OCI-LY3 (cell line): ENCODE results near the gene HACL1.

ENCODE experiments used
- EZH2phosphoT487 ChIP-seq: fragments of 200-600 bp; shearing (Covaris generic); IDR thresholded peaks from 2 replicates; pipeline ENCODE4 v1.6.1; 2018; ENCODE audit warnings: antibody characterized with exemption, mixed run types, low read depth
- TF ChIP-seq, protein P1 (sequence below): fragments of 200-600, 300-600 bp; sonication (generic); IDR thresholded peaks from 2 replicates; pipeline ENCODE4 v1.5.1; 2014; ENCODE audit warnings: antibody characterized with exemption, low read length, low read depth

DNA sequence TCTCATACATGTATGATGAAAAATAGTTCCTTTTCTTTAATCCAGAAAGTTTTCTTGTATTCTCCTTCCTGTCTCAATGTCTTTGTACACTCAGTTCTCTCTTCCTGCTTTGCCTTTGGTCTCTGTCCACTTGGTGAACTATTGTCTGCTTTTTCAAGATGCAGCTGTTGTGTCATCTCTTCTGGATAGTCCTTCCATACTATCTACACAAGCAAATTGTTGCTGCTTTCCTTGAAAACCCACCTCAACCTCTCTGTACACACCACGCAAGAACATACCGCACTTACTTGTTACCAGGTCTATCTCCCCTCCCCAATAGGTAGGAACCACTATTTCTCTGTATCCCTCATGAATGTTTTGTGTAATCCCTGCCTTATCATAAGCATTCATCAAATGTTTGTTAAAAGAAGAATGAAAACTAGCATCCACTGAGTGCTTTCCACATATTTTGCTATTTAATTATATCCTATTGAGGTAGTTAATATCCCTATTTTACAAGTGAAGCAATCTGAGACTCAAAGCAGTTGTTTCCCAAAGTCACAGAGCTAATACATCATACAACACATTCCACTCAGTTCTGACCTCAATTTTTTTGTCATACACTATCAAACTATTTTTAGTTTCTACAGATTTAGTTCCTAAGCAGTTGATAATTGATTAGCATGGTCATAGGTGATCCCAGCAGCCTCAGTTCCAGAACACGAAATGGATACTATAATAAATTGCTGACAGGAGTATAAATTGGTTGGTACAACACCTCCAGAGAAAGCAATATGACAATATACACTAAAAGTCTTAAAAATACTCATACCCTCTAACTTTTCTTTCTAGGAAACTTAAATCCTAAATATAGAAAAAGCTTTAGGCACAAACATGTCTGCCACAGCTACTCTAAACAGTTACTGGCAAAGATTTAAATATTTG lies 19.6 kb downstream of the HACL1 start:
- no peak for TF ChIP-seq EZH2phosphoT487
- TF ChIP-seq, protein P1, sequence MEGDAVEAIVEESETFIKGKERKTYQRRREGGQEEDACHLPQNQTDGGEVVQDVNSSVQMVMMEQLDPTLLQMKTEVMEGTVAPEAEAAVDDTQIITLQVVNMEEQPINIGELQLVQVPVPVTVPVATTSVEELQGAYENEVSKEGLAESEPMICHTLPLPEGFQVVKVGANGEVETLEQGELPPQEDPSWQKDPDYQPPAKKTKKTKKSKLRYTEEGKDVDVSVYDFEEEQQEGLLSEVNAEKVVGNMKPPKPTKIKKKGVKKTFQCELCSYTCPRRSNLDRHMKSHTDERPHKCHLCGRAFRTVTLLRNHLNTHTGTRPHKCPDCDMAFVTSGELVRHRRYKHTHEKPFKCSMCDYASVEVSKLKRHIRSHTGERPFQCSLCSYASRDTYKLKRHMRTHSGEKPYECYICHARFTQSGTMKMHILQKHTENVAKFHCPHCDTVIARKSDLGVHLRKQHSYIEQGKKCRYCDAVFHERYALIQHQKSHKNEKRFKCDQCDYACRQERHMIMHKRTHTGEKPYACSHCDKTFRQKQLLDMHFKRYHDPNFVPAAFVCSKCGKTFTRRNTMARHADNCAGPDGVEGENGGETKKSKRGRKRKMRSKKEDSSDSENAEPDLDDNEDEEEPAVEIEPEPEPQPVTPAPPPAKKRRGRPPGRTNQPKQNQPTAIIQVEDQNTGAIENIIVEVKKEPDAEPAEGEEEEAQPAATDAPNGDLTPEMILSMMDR, result no peak
